BE2C (cell line): ENCODE data around the gene CTDNEP1.

Experiments
- DNase-seq: peaks from one replicate; pipeline ENCODE4 v3.0.0-alpha.2; 2020
- H3K27me3 ChIP-seq: fragments of 250-450 bp; sonication (Bioruptor Pico); 2 replicates; pipeline ENCODE4 v1.5.1; 2020; ENCODE audit warnings: mild to moderate bottlenecking
- H3K36me3 ChIP-seq: fragments of 250-450 bp; sonication (Bioruptor Pico); 2 replicates; pipeline ENCODE4 v1.5.1; 2020; ENCODE audit warnings: mild to moderate bottlenecking
- H3K4me1 ChIP-seq: fragments of 250-450 bp; sonication (Bioruptor Pico); 2 replicates; pipeline ENCODE4 v1.5.1; 2020
- H3K4me3 ChIP-seq: 2 replicates; pipeline ENCODE4 v1.5.1; 2011; ENCODE audit warnings: low read depth, low read length
- H3K9me3 ChIP-seq: fragments of 250-450 bp; sonication (Bioruptor Pico); 2 replicates; pipeline ENCODE4 v1.5.1; 2020
- CTCF ChIP-seq: IDR thresholded peaks from 2 replicates; pipeline ENCODE4 v1.5.1; 2012; ENCODE audit warnings: mild to moderate bottlenecking, low read depth, low read length

Gene CTDNEP1

DNA sequence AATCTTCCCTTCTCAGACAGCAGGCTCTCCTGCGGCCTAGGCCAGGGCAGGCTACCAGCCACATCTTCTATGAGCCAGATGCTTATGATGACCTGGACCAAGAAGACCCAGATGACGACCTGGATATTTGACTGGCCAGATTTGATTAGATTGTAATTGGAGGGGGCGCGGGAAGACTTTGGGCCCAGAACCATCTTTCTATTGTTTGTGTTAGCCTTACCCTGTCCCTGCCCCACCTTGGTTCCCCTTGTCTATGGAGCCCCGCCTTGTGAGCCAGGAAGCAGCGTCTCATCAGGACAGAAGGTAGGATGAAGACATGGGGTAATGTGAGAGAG lies 8.0 kb upstream of the CTDNEP1 start:
- Histone ChIP-seq H3K4me3 (no peak overlapping the region), H3K36me3 (no peaks in the 10 kb centered on the region), H3K4me1 (no peaks in the 10 kb centered on the region), H3K27me3 (peaks cover 5% of the 10 kb centered on the region; the same call in 1 of the 2 replicates), H3K9me3 (no peaks in the 10 kb centered on the region)
- no peak for DNase-seq
- no peak for TF ChIP-seq CTCF

DNA sequence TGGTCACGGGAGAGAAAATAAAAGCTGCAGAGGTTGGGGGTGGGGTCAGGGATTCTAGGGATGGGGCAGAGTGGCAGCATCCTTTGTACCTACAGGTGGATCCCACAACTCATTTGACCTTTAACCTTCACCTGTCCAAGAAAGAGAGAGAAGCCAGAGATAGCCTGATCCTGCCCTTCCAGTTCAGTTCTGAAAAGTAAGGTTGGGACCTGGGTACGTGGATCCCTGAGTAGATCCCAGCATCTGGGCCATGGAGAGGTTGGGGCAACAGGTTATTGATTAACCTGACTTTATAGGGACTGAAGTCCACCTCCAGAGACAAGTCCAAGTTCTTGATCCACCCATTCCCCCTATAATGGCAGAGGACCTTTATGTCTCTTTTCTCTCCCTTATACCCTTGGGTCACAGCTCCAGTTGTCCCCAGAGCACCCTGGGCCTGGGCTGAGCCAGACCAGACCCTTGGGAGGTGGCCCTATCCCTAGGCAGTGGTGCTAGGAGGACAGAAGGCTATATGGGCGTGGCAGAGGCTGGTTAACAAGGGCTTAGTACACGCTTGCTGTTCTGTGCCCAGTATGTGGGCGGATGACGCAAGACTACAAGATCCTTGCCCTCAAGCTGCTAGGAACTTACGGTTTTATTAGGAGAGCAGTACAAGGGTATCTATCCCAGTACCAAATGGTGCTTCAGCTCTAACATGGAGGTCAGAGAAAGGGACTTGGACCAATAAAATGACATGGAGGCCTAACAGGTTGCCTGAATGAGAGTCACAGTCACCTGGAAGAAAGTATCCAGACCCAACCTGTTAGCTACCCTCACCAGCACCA lies 7.4 kb upstream of the CTDNEP1 start:
- Histone ChIP-seq H3K9me3 (no peaks in the 10 kb centered on the region), H3K4me1 (no peaks in the 10 kb centered on the region), H3K36me3 (no peaks in the 10 kb centered on the region), H3K27me3 (peaks cover 5% of the 10 kb centered on the region; the same call in 1 of the 2 replicates), H3K4me3 (no peak overlapping the region)
- TF ChIP-seq CTCF: no peak
- DNase-seq: no peak

- no peak for DNase-seq
- Histone ChIP-seq H3K4me3 (no peak overlapping the region), H3K27me3 (no peaks in the 10 kb centered on the region), H3K4me1 (no peaks in the 10 kb centered on the region; the same call in 1 of the 2 replicates), H3K36me3 (no peaks in the 10 kb centered on the region), H3K9me3 (no peaks in the 10 kb centered on the region)
- TF ChIP-seq CTCF: no peak
Observed at GRCh38 chr17:7256766-7257456, 5.4 kb upstream of the CTDNEP1 start.

DNA sequence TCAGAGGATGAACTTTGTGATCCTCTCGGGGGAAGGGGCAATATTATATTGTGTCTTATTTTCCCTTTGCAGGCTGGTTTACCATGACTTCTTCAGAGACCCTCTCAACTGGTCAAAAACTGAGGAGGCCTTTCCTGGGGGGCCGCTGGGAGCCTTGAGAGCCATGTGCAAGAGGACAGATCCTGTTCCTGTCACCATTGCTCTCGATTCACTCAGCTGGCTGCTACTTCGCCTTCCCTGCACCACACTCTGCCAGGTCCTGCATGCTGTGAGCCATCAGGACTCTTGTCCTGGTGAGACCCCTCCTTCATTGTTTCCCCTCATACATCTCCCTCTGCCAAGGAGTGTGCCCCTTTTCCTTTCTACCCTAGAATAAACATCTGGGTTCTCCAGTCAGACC lies 3.0 kb upstream of the CTDNEP1 start:
- Histone ChIP-seq H3K4me3 (no peak overlapping the region), H3K4me1 (no peaks in the 10 kb centered on the region; the same call in 1 of the 2 replicates), H3K27me3 (no peaks in the 10 kb centered on the region), H3K36me3 (no peaks in the 10 kb centered on the region), H3K9me3 (no peaks in the 10 kb centered on the region)
- DNase-seq: no peak
- TF ChIP-seq CTCF: no peak

GRCh38 chr17:7253082-7253481 lies 1.5 kb upstream of the CTDNEP1 start:
- TF ChIP-seq CTCF: no peak
- Histone ChIP-seq H3K4me3 (peak overlapping the region; percentile 80), H3K4me1 (no peaks in the 10 kb centered on the region; the same call in 1 of the 2 replicates), H3K27me3 (no peaks in the 10 kb centered on the region), H3K9me3 (no peaks in the 10 kb centered on the region), H3K36me3 (no peaks in the 10 kb centered on the region)
- DNase-seq: no peak
